Measurements from ENCODE around the gene ZNF521. TPM values are rescaled to one million over a fixed set of nuclear protein-coding genes. Genes with fewer than 3 reads are reported as not detected.

The ZNF521 gene
- total RNA-seq, 1 experiment from 2014 or later, result not detected

DNA sequence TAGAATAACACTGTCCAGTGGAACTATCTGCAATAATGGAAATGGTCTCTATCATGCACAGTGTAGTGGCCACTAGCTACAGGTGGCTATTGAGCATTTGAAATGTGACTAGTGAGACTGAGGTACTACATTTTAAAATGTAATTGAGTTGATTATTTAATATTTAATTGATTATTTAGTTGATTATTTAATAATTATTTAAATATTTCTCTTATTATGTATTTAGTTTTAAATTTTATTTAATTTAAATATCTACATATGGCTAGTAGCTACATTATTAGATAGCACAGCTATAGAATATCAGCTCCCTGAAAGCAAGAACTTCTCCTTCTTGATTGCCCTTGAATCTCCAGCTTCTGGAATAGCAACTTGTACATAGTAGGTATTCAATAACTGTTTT lies 12.8 kb upstream of the ZNF521 start:
- H3K27me3 ChIP-seq (ENCODE audit: insufficient read depth, low read depth), result no peaks in the 10 kb centered on the region
- no peaks in the 10 kb centered on the region for H3F3A ChIP-seq (ENCODE audit: insufficient read depth, low read depth)
- ChIA-PET CTCF (no interaction called here), POLR2A (ENCODE audit: unreplicated experiment) (no interaction called here)
- no peaks in the 10 kb centered on the region for H3K36me3 ChIP-seq (ENCODE audit: low read depth)
- TF ChIP-seq, protein P1, sequence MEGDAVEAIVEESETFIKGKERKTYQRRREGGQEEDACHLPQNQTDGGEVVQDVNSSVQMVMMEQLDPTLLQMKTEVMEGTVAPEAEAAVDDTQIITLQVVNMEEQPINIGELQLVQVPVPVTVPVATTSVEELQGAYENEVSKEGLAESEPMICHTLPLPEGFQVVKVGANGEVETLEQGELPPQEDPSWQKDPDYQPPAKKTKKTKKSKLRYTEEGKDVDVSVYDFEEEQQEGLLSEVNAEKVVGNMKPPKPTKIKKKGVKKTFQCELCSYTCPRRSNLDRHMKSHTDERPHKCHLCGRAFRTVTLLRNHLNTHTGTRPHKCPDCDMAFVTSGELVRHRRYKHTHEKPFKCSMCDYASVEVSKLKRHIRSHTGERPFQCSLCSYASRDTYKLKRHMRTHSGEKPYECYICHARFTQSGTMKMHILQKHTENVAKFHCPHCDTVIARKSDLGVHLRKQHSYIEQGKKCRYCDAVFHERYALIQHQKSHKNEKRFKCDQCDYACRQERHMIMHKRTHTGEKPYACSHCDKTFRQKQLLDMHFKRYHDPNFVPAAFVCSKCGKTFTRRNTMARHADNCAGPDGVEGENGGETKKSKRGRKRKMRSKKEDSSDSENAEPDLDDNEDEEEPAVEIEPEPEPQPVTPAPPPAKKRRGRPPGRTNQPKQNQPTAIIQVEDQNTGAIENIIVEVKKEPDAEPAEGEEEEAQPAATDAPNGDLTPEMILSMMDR (conservative IDR thresholded peaks at IDR 0.05), result no peak
- TF ChIP-seq EZH2 (IDR thresholded peaks at IDR 0.05; ENCODE audit: low read depth), result no peak
- no peaks in the 10 kb centered on the region for H3K4me1 ChIP-seq (replicated peaks; ENCODE audit: insufficient read depth)
- H4K20me1 ChIP-seq (ENCODE audit: insufficient read depth), result no peaks in the 10 kb centered on the region
- no peaks in the 10 kb centered on the region for H3K9me2 ChIP-seq (ENCODE audit: insufficient read depth)
- no peak overlapping the region for H3K4me2 ChIP-seq
- DNase-seq, result no peak
- H3K27ac ChIP-seq, result no peak overlapping the region
- H3K79me2 ChIP-seq (ENCODE audit: low read depth), result no peaks in the 10 kb centered on the region
- intact Hi-C loops (cut with micrococcal nuclease; ENCODE audit: unreplicated experiment), result no loop called here
- H3K9me3 ChIP-seq (ENCODE audit: insufficient read depth, low read depth), result no peaks in the 10 kb centered on the region
- H3K4me3 ChIP-seq, result no peak overlapping the region
- H2AFZ ChIP-seq, result no peak overlapping the region
- no TSS peak for BruUV-seq (replicated peaks)

DNA sequence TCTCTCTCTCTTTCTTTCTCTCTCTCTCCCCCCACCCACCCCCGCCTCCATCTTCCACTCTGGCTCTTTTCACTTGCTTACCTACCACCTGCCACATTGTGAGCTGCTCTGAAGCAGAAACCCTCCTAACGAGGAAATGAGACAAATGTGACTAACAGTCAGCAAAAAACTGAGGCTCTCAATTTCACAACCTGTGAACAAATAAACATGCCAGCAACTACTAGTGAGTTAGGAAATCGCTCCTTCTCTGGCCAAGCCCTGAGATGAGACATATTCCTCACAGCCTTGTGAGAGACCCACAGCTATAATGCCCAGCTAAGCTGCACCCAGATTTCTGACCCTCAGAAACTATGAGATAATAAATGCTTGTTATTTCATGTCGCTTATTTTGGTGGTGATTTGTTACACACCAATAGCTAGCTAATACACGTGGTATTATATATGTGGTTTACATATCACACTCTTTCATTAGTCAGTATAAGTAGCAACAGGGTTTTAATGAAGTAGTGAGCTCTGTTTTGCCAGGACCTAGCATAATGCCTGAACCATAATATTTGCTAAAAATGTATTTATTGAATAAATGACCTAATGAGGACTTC lies 8.4 kb upstream of the ZNF521 start:
- H3K36me3 ChIP-seq (ENCODE audit: low read depth), result no peaks in the 10 kb centered on the region
- no peak overlapping the region for H3K27ac ChIP-seq
- H3K9me2 ChIP-seq (ENCODE audit: insufficient read depth), result no peaks in the 10 kb centered on the region
- no peaks in the 10 kb centered on the region for H3K9me3 ChIP-seq (ENCODE audit: insufficient read depth, low read depth)
- no peaks in the 10 kb centered on the region for H3K79me2 ChIP-seq (ENCODE audit: low read depth)
- no peak overlapping the region for H3K4me2 ChIP-seq
- H3F3A ChIP-seq (ENCODE audit: insufficient read depth, low read depth), result no peaks in the 10 kb centered on the region
- BruUV-seq (replicated peaks), result no TSS peak
- H4K20me1 ChIP-seq (ENCODE audit: insufficient read depth), result no peaks in the 10 kb centered on the region
- H2AFZ ChIP-seq, result no peak overlapping the region
- no peaks in the 10 kb centered on the region for H3K4me1 ChIP-seq (replicated peaks; ENCODE audit: insufficient read depth)
- intact Hi-C loops (cut with micrococcal nuclease; ENCODE audit: unreplicated experiment), result no loop called here
- DNase-seq, result no peak
- TF ChIP-seq, protein P1 (conservative IDR thresholded peaks at IDR 0.05), result no peak
- TF ChIP-seq EZH2 (IDR thresholded peaks at IDR 0.05; ENCODE audit: low read depth), result no peak
- ChIA-PET CTCF (no interaction called here), POLR2A (ENCODE audit: unreplicated experiment) (no interaction called here)
- no peaks in the 10 kb centered on the region for H3K27me3 ChIP-seq (ENCODE audit: insufficient read depth, low read depth)
- no peak overlapping the region for H3K4me3 ChIP-seq

DNA sequence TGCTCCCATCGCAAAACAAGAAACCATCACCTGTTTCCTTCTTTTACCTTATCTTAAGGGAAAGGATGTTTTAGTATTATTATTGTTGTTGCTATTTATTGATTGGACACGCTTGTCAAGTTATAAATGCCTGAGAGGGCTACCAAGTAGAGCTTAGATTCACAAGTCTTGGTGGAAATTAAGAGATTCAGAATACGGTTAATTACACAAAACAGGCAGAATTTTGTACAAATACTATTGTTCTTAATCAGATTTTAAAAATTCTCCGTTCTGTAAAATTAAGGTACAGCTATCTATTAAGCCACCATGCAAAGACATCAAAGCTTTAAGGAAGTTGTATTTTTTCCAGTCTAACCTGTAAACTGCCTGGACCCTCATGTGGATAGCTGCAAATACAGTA lies 1.1 kb upstream of the ZNF521 start:
- ChIA-PET POLR2A (ENCODE audit: unreplicated experiment) (no interaction called here), CTCF (no interaction called here)
- H3K27me3 ChIP-seq (ENCODE audit: insufficient read depth, low read depth), result no peaks in the 10 kb centered on the region
- H3K4me2 ChIP-seq, result peak overlapping the region; percentile 42; the same call in 1 of the 2 replicates
- no peaks in the 10 kb centered on the region for H4K20me1 ChIP-seq (ENCODE audit: insufficient read depth)
- no peak overlapping the region for H3K27ac ChIP-seq
- no peak for DNase-seq
- no TSS peak for BruUV-seq (replicated peaks)
- intact Hi-C loops (cut with micrococcal nuclease; ENCODE audit: unreplicated experiment), result no loop called here
- no peaks in the 10 kb centered on the region for H3K9me3 ChIP-seq (ENCODE audit: insufficient read depth, low read depth)
- no peaks in the 10 kb centered on the region for H3K9me2 ChIP-seq (ENCODE audit: insufficient read depth)
- H3K4me3 ChIP-seq, result no peak overlapping the region
- H3F3A ChIP-seq (ENCODE audit: insufficient read depth, low read depth), result no peaks in the 10 kb centered on the region
- TF ChIP-seq, protein P1 (conservative IDR thresholded peaks at IDR 0.05), result no peak
- TF ChIP-seq EZH2 (IDR thresholded peaks at IDR 0.05; ENCODE audit: low read depth), result no peak
- no peaks in the 10 kb centered on the region for H3K4me1 ChIP-seq (replicated peaks; ENCODE audit: insufficient read depth)
- no peaks in the 10 kb centered on the region for H3K79me2 ChIP-seq (ENCODE audit: low read depth)
- H2AFZ ChIP-seq, result no peak overlapping the region
- no peaks in the 10 kb centered on the region for H3K36me3 ChIP-seq (ENCODE audit: low read depth)

All from PC-9 (cell line).